ENCODE results near the gene CEP170.
"Not testable (repeated sequence)": the region's sequence is repeated elsewhere in the genome, so short reads cannot be mapped to it uniquely, and the experiment has no call there.

The CEP170 gene

DNA sequence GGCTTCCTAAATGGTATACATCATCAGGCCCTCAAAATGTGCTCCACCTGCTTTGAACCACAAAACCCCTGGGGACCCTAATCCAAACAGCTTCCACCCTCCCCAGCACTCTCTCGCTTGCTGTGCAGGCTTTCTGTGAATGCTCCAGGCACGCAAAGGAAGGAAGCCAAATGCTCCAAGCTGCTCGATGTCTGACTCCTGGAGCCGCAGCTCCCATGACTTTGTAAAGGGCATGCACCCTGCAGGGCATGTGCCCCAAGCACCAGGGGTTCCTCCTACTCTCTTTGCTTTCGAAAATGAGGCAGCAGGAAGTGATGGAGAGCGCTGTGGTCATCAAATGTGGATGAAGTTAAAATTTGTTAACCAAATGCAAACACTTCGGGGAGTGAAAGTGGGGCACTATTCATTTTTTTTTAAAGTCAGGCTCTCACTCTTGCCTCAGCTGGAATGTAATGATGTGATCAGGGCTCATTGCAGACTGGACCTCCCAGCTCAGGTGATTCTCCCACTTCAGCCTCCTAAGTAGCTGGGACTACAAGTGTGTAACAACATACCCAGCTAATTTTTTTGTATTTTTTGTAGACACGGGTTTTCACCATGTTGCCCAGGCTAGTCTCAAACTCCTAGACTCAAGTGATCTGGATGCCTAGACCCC lies 140.9 kb downstream of the CEP170 start:
- not testable (repeated sequence) for H3K4me2 ChIP-seq; H3K36me3 ChIP-seq (ENCODE audit: insufficient read depth); H3K27ac ChIP-seq; H2AFZ ChIP-seq (ENCODE audit: low read depth); H3K27me3 ChIP-seq (ENCODE audit: insufficient read depth, low read depth); H3K4me3 ChIP-seq (IDR thresholded peaks at IDR 0.05; ENCODE audit: insufficient read depth, low read depth, low read length); H3K79me2 ChIP-seq (ENCODE audit: insufficient read depth, low read depth); H3K9ac ChIP-seq; H3K4me1 ChIP-seq (ENCODE audit: low read depth, poor library complexity, severe bottlenecking); H4K20me1 ChIP-seq (ENCODE audit: insufficient read depth)

DNA sequence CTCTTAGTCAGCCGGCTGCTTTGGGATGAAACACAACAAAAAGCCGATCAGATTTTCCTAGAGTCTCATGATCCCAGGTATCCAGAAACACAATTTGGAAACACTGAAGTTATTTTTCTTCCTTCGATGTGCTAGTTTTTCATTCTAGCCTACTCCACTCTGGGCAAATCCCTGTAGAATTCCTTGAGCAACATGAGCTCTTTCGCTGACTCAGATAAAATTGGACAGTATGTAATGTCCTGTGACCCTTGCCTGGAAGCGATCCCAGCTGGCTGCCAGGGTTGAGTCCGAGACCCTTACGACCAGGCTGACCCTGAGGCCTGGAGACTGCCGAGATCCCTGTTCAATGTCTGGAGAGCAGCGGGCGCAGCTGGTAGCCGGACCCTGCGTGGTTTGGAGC lies 147.9 kb downstream of the CEP170 start:
- not testable (repeated sequence) for H3K4me2 ChIP-seq; H3K9ac ChIP-seq; H3K79me2 ChIP-seq (ENCODE audit: insufficient read depth, low read depth); H3K27ac ChIP-seq; H3K27me3 ChIP-seq (ENCODE audit: insufficient read depth, low read depth); H3K4me1 ChIP-seq (ENCODE audit: low read depth, poor library complexity, severe bottlenecking); H4K20me1 ChIP-seq (ENCODE audit: insufficient read depth); H3K36me3 ChIP-seq (ENCODE audit: insufficient read depth); H2AFZ ChIP-seq (ENCODE audit: low read depth); H3K4me3 ChIP-seq (IDR thresholded peaks at IDR 0.05; ENCODE audit: insufficient read depth, low read depth, low read length)

DNA sequence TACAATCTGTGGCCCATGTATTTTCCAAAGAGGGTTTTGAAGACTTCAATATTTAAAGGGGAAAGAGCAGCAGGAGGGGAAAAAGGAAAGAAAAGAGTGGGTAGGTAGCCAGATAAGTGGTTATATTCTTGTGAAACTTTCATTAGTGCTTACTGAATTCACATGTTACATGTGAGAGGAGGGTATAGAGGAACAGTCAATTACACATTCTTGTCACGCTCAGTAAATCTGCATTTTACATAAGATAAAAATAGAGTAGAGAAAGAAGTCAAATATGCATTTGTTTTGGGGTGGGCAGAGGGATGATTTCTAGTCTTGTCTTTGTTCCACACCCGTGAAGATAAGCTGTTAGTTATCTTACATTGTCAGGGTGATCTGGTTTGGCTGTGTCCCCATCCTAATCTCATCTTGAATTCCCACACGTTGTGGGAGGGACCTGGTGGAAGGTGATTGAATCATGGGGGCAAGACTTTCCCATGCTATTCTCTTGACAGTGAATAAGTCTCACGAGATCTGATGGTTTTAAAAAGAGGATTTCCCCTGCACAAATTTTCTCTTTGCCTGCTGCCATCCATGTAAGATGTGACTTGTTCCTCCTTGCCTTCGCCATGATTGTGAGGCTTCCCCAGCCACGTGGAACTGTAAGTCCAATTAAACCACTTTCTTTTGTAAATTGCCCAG lies 149.3 kb downstream of the CEP170 start:
- not testable (repeated sequence) for H3K79me2 ChIP-seq (ENCODE audit: insufficient read depth, low read depth); H3K27ac ChIP-seq; H4K20me1 ChIP-seq (ENCODE audit: insufficient read depth); H3K27me3 ChIP-seq (ENCODE audit: insufficient read depth, low read depth); H3K4me3 ChIP-seq (IDR thresholded peaks at IDR 0.05; ENCODE audit: insufficient read depth, low read depth, low read length); H3K4me2 ChIP-seq; H3K4me1 ChIP-seq (ENCODE audit: low read depth, poor library complexity, severe bottlenecking); H3K9ac ChIP-seq; H2AFZ ChIP-seq (ENCODE audit: low read depth); H3K36me3 ChIP-seq (ENCODE audit: insufficient read depth)

DNA sequence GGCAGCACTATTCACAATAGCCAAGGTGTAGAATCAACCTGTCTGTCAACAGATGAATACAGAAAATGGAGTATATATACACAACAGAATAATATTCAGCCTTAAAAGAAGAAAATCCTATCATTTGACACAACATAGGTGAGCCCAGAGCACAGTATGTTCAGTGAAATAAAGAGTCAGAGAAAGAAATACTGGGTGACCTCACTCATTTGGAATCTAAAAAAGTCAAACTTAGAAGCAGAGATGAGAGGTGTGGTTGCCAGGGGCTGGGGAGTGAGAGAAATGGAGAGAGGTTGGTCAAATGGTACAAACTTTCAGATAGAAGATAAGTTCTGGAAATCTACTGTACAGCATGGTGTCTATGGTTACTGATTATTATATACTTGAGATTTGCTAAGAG lies 150.0 kb downstream of the CEP170 start:
- not testable (repeated sequence) for H4K20me1 ChIP-seq (ENCODE audit: insufficient read depth); H3K36me3 ChIP-seq (ENCODE audit: insufficient read depth); H3K27ac ChIP-seq; H3K4me1 ChIP-seq (ENCODE audit: low read depth, poor library complexity, severe bottlenecking); H3K4me2 ChIP-seq; H3K79me2 ChIP-seq (ENCODE audit: insufficient read depth, low read depth); H3K9ac ChIP-seq; H3K4me3 ChIP-seq (IDR thresholded peaks at IDR 0.05; ENCODE audit: insufficient read depth, low read depth, low read length); H3K27me3 ChIP-seq (ENCODE audit: insufficient read depth, low read depth); H2AFZ ChIP-seq (ENCODE audit: low read depth)

GRCh38 chr1:243104452-243104851 lies 150.6 kb downstream of the CEP170 start:
- not testable (repeated sequence) for H2AFZ ChIP-seq (ENCODE audit: low read depth); H3K4me3 ChIP-seq (IDR thresholded peaks at IDR 0.05; ENCODE audit: insufficient read depth, low read depth, low read length); H4K20me1 ChIP-seq (ENCODE audit: insufficient read depth); H3K9ac ChIP-seq; H3K27ac ChIP-seq; H3K36me3 ChIP-seq (ENCODE audit: insufficient read depth); H3K4me1 ChIP-seq (ENCODE audit: low read depth, poor library complexity, severe bottlenecking); H3K4me2 ChIP-seq; H3K79me2 ChIP-seq (ENCODE audit: insufficient read depth, low read depth); H3K27me3 ChIP-seq (ENCODE audit: insufficient read depth, low read depth)

GRCh38 chr1:243101551-243102050 lies 153.5 kb downstream of the CEP170 start:
- not testable (repeated sequence) for H3K27me3 ChIP-seq (ENCODE audit: insufficient read depth, low read depth); H3K4me3 ChIP-seq (IDR thresholded peaks at IDR 0.05; ENCODE audit: insufficient read depth, low read depth, low read length); H3K36me3 ChIP-seq (ENCODE audit: insufficient read depth); H4K20me1 ChIP-seq (ENCODE audit: insufficient read depth); H3K4me2 ChIP-seq; H3K9ac ChIP-seq; H3K27ac ChIP-seq; H3K4me1 ChIP-seq (ENCODE audit: low read depth, poor library complexity, severe bottlenecking); H2AFZ ChIP-seq (ENCODE audit: low read depth); H3K79me2 ChIP-seq (ENCODE audit: insufficient read depth, low read depth)

DNA sequence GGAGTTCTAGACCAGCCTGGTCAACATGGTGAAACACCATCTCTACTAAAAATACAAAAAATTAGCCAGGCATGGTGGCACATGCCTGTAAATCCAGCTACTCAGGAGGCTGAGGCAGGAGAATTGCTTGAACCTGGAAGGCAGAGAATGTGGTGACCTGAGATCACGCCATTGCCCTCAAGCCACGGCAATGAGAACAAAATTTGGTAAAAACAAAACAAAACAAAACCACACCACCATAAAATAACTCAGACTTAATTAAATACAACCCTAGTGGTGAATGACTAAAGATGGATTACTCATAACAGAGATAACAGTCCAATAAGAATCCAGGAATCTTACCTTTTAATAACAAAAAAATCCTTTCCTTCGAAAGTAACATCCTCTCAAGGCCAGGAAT lies 167.7 kb downstream of the CEP170 start:
- not testable (repeated sequence) for H2AFZ ChIP-seq (ENCODE audit: low read depth); H3K4me3 ChIP-seq (IDR thresholded peaks at IDR 0.05; ENCODE audit: insufficient read depth, low read depth, low read length); H3K79me2 ChIP-seq (ENCODE audit: insufficient read depth, low read depth); H3K4me1 ChIP-seq (ENCODE audit: low read depth, poor library complexity, severe bottlenecking); H3K27ac ChIP-seq; H3K4me2 ChIP-seq; H3K27me3 ChIP-seq (ENCODE audit: insufficient read depth, low read depth); H3K9ac ChIP-seq; H3K36me3 ChIP-seq (ENCODE audit: insufficient read depth); H4K20me1 ChIP-seq (ENCODE audit: insufficient read depth)
